ENCODE measurements around the gene PARVG. TPM values are rescaled to one million over a fixed set of nuclear protein-coding genes. Genes with fewer than 3 reads are reported as not detected.

PARVG gene
- total RNA-seq, 1 donor from 2014 or later = 0.23 TPM

- H4K20me1 ChIP-seq (ENCODE audit: insufficient read depth, low read length) = no peaks in the 10 kb centered on the region
- H3K4me3 ChIP-seq (ENCODE audit: insufficient read depth, low read depth, low read length) = no peak overlapping the region
- no peaks in the 10 kb centered on the region for H3K27me3 ChIP-seq (ENCODE audit: insufficient read depth, low read length)
- H3K4me1 Mint-ChIP-seq (ENCODE audit: low read depth, unreplicated experiment) = no peaks in the 10 kb centered on the region
- peaks cover 3% of the 10 kb centered on the region for H3K36me3 Mint-ChIP-seq (ENCODE audit: low read depth, unreplicated experiment)
- DNase-seq (ENCODE audit: low read depth) (no peak), FAIRE-seq (no peak)
- no peak overlapping the region for H3K4me2 ChIP-seq (ENCODE audit: low read length)
- H3K9me3 ChIP-seq (ENCODE audit: insufficient read depth, low read depth, low read length) = no peaks in the 10 kb centered on the region
- H2AFZ ChIP-seq (ENCODE audit: low read depth, low read length) = no peak overlapping the region
- H3K79me2 ChIP-seq (ENCODE audit: insufficient read depth, low read length) = no peaks in the 10 kb centered on the region
- no peaks in the 10 kb centered on the region for H3K4me1 ChIP-seq (ENCODE audit: insufficient read depth, low read length)
- H3K27ac Mint-ChIP-seq (ENCODE audit: unreplicated experiment) = no peak overlapping the region
- H3K9ac ChIP-seq (ENCODE audit: low read length) = no peak overlapping the region
- H3K27ac ChIP-seq (ENCODE audit: low read depth, low read length) = no peak overlapping the region
- H3K9me3 Mint-ChIP-seq (ENCODE audit: unreplicated experiment) = no peaks in the 10 kb centered on the region
- H3K4me3 Mint-ChIP-seq (ENCODE audit: unreplicated experiment) = no peak overlapping the region
- no peak for TF ChIP-seq EZH2 (IDR thresholded peaks at IDR 0.05; ENCODE audit: insufficient read depth, low read length)
- no peak for TF ChIP-seq CTCF (IDR thresholded peaks at IDR 0.05; ENCODE audit: insufficient read depth, low read depth, low read length)
- H3K36me3 ChIP-seq (ENCODE audit: insufficient read depth, low read length) = no peaks in the 10 kb centered on the region
- peaks cover 15% of the 10 kb centered on the region for H3K27me3 Mint-ChIP-seq (ENCODE audit: low read depth, unreplicated experiment)
Measured at GRCh38 chr22:44166498-44167276, 14.0 kb upstream of the PARVG start.

GRCh38 chr22:44167501-44167900 lies 13.2 kb upstream of the PARVG start:
- FAIRE-seq = no peak
- Mint-ChIP-seq H3K27ac (ENCODE audit: unreplicated experiment) (no peak overlapping the region), H3K4me1 (ENCODE audit: low read depth, unreplicated experiment) (no peaks in the 10 kb centered on the region)

More at GRCh38 chr22:44167501-44167900, 13.2 kb upstream of the PARVG start:
- no peaks in the 10 kb centered on the region for H3K9me3 ChIP-seq (ENCODE audit: insufficient read depth, low read depth, low read length)
- no peak overlapping the region for H3K4me3 ChIP-seq (ENCODE audit: insufficient read depth, low read depth, low read length)
- H3K9ac ChIP-seq (ENCODE audit: low read length) = no peak overlapping the region
- no peaks in the 10 kb centered on the region for H3K79me2 ChIP-seq (ENCODE audit: insufficient read depth, low read length)
- Mint-ChIP-seq H3K9me3 (ENCODE audit: unreplicated experiment) (no peaks in the 10 kb centered on the region), H3K36me3 (ENCODE audit: low read depth, unreplicated experiment) (peaks cover 3% of the 10 kb centered on the region), H3K4me3 (ENCODE audit: unreplicated experiment) (no peak overlapping the region), H3K27me3 (ENCODE audit: low read depth, unreplicated experiment) (peaks cover 19% of the 10 kb centered on the region)
- H3K36me3 ChIP-seq (ENCODE audit: insufficient read depth, low read length) = no peaks in the 10 kb centered on the region
- DNase-seq (ENCODE audit: low read depth) = no peak
- no peak overlapping the region for H2AFZ ChIP-seq (ENCODE audit: low read depth, low read length)
- H4K20me1 ChIP-seq (ENCODE audit: insufficient read depth, low read length) = no peaks in the 10 kb centered on the region
- no peaks in the 10 kb centered on the region for H3K27me3 ChIP-seq (ENCODE audit: insufficient read depth, low read length)
- H3K4me1 ChIP-seq (ENCODE audit: insufficient read depth, low read length) = peaks cover 4% of the 10 kb centered on the region
- no peak overlapping the region for H3K27ac ChIP-seq (ENCODE audit: low read depth, low read length)
- no peak for TF ChIP-seq CTCF (IDR thresholded peaks at IDR 0.05; ENCODE audit: insufficient read depth, low read depth, low read length)
- H3K4me2 ChIP-seq (ENCODE audit: low read length) = no peak overlapping the region
